Endodermal cell (in vitro differentiated cells): Measurements from ENCODE around the gene SELENON. TPM values are rescaled to one million over a fixed set of nuclear protein-coding genes. Genes with fewer than 3 reads are reported as not detected.
A peak's percentile ranks its signal among the peaks of the same experiment; 100 is the strongest.

Experiments
- DNase-seq: peaks from one replicate; pipeline ENCODE4 v3.0.0-alpha.2; 2017
- H3K27ac ChIP-seq: 2 replicates; pipeline ENCODE4 v1.5.1; 2013; ENCODE audit warnings: mild to moderate bottlenecking, low read depth, low read length, moderate library complexity
- H3K27me3 ChIP-seq: 2 replicates; pipeline ENCODE4 v1.6.1; 2013; ENCODE audit warnings: mild to moderate bottlenecking, low read length, moderate library complexity; ENCODE audit not compliant: insufficient read depth, control insufficient read depth, poor library complexity, severe bottlenecking
- H3K36me3 ChIP-seq: 2 replicates; pipeline ENCODE4 v1.7.0; 2013; ENCODE audit warnings: mild to moderate bottlenecking, low read length, moderate library complexity; ENCODE audit not compliant: control insufficient read depth, insufficient read depth
- H3K4me1 ChIP-seq: one replicate; pipeline ENCODE4 v1.7.0; 2013; ENCODE audit warnings: low read length; ENCODE audit not compliant: control insufficient read depth, insufficient read depth
- H3K4me3 ChIP-seq: 2 replicates; pipeline ENCODE4 v1.5.1; 2013; ENCODE audit warnings: mild to moderate bottlenecking, low read length, moderate library complexity
- H3K9ac ChIP-seq: 2 replicates; pipeline ENCODE4 v1.6.1; 2013; ENCODE audit warnings: mild to moderate bottlenecking, low read length, moderate library complexity; ENCODE audit not compliant: poor library complexity, severe bottlenecking; ENCODE audit errors: extremely low read depth
- H3K9me3 ChIP-seq: 2 replicates; pipeline ENCODE4 v1.6.1; 2013; ENCODE audit warnings: mild to moderate bottlenecking, low read length, moderate library complexity; ENCODE audit not compliant: control insufficient read depth
- H3K27ac Mint-ChIP-seq: 2 replicates; pipeline ENCODE4 v1.8.0; 2020; ENCODE audit warnings: mixed read lengths
- H3K27me3 Mint-ChIP-seq: 2 replicates; pipeline ENCODE4 v1.8.0; 2021; ENCODE audit warnings: mild to moderate bottlenecking, mixed read lengths; ENCODE audit not compliant: insufficient read depth
- H3K36me3 Mint-ChIP-seq: 2 replicates; pipeline ENCODE4 v1.8.0; 2020; ENCODE audit warnings: low read depth, mixed read lengths
- H3K4me1 Mint-ChIP-seq: 2 replicates; pipeline ENCODE4 v1.8.0; 2020; ENCODE audit warnings: mixed read lengths
- H3K4me3 Mint-ChIP-seq: 2 replicates; pipeline ENCODE4 v1.8.0; 2020; ENCODE audit warnings: mild to moderate bottlenecking, moderate library complexity, mixed read lengths
- H3K9me3 Mint-ChIP-seq: 2 replicates; pipeline ENCODE4 v1.8.0; 2020; ENCODE audit warnings: mild to moderate bottlenecking, mixed read lengths
- WGBS, 2 experiments: methylation state at CpG; one replicate each; pipeline versions ENCODE4 v1.1.5 to v1.1.7; 2013; ENCODE audit warnings: missing lambda C conversion rate in 2 of 2, mixed read lengths in 1 of 2; ENCODE audit not compliant: insufficient coverage in 1 of 2, insufficient read length in 1 of 2; 5-methylcytosine and 5-hydroxymethylcytosine counted together
- total RNA-seq, 2 donors: library from RNA; stranded (reverse); fragmentation: NEBNext Ultra II Directional in 1 of 2; extraction: Animal tissue kit (Norgen Biotek cat#: 25700) in 1 of 2; gene quantifications; 2 replicates in 1 of 2; 3 replicates in 1 of 2; pipeline ENCODE4 v1.2.1, GENCODE V29; 2021
- TF ChIP-seq, protein P1 (sequence below): fragments of 200-600 bp; sonication (generic); conservative IDR thresholded peaks from 2 replicates; pipeline ENCODE4 v1.5.0; 2021; ENCODE audit warnings: antibody characterized with exemption, mild to moderate bottlenecking

Gene SELENON
- total RNA-seq, 2 donors from 2014 or later, result 91.2 to 93.3 TPM

DNA sequence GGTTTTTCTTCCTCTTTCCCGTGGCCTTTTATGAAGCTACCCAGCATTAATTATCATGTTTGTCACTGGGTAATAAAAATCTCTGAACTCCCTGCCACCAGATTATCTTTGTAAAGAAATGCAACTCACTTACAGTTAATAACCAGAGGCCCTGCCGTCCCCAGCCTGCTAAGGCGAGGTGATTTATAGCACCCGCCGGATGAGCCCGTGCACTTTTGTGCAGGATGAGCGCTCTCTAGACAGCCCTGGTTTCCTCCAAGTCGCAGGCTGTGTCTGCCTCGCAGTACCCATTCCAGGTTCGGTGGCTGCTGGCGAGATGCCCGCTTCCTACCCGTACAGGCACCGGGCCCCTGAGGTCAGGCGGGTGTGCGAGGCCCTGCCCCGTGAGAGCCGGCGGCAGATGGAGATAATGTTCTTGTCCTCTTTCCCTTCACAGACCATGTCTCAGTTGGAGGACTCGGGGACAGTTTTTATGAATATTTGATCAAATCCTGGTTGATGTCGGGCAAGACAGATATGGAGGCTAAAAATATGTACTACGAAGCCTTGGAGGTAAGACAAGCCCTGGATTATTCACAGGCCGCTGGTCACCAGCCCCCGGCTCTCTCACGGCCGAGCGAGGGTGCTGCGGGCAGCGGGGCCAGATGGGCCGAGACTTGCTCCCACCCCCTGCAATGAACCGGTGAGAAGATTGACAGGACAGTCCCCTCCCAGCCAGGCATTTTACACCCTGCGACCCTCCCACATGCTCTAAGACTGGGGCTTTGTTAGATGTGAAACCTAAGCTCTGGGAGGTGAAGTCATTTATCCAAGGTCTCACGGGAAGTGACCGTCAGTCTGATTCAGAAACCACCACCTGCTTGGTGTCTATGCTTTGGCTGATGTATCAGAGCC, 28.5 kb upstream of the SELENON start:
- no peaks in the 10 kb centered on the region for H3K27me3 ChIP-seq
- Mint-ChIP-seq H3K27me3 (no peaks in the 10 kb centered on the region), H3K9me3 (no peaks in the 10 kb centered on the region), H3K27ac (peak overlapping the region; percentile 77), H3K4me1 (peaks cover 43% of the 10 kb centered on the region), H3K36me3 (no peaks in the 10 kb centered on the region), H3K4me3 (no peak overlapping the region)
- H3K4me3 ChIP-seq, result no peak overlapping the region
- 82 to 85% methylated on average over 23 to 34 of the region's 34 CpGs for WGBS, 2 experiments
- H3K27ac ChIP-seq, result peak overlapping the region; percentile 90
- H3K9ac ChIP-seq, result no peak overlapping the region
- TF ChIP-seq, protein P1, sequence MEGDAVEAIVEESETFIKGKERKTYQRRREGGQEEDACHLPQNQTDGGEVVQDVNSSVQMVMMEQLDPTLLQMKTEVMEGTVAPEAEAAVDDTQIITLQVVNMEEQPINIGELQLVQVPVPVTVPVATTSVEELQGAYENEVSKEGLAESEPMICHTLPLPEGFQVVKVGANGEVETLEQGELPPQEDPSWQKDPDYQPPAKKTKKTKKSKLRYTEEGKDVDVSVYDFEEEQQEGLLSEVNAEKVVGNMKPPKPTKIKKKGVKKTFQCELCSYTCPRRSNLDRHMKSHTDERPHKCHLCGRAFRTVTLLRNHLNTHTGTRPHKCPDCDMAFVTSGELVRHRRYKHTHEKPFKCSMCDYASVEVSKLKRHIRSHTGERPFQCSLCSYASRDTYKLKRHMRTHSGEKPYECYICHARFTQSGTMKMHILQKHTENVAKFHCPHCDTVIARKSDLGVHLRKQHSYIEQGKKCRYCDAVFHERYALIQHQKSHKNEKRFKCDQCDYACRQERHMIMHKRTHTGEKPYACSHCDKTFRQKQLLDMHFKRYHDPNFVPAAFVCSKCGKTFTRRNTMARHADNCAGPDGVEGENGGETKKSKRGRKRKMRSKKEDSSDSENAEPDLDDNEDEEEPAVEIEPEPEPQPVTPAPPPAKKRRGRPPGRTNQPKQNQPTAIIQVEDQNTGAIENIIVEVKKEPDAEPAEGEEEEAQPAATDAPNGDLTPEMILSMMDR, result no peak
- peak; percentile 80 for DNase-seq
- no peaks in the 10 kb centered on the region for H3K9me3 ChIP-seq
- H3K4me1 ChIP-seq, result peaks cover 9% of the 10 kb centered on the region
- no peaks in the 10 kb centered on the region for H3K36me3 ChIP-seq

- peak overlapping the region; percentile 90 for H3K27ac ChIP-seq
Observed at GRCh38 chr1:25772164-25772563, 27.8 kb upstream of the SELENON start.

DNA sequence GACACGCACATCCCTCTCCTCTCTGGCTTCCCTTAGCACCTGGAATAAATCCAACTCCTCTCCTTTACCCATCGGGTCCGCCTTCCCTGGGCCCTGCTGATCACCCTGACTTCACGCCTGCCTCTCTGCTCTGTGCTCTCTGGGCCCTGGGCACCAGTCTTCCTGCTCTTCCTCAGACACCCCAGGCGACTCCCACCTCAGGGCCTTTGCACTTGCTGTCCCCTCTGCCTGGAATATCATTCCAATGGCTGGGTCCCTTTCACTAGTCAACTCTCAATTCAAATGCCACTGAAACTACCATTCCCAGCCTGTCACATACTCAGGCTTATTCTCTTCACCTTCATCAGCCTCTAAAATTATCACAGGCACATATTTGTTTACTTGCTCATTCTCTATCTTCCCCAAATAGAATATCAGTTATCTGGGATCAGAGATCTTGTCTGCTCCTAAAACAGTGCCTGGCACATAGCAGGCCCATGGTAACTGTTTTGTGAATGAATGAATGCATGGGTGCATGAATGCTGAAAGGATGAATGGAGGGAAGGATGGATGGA, 27.2 kb upstream of the SELENON start:
- DNase-seq, result no peak
- Histone ChIP-seq H3K36me3 (no peaks in the 10 kb centered on the region), H3K9me3 (no peaks in the 10 kb centered on the region), H3K27me3 (no peaks in the 10 kb centered on the region), H3K4me3 (no peak overlapping the region), H3K27ac (no peak overlapping the region), H3K4me1 (peaks cover 9% of the 10 kb centered on the region), H3K9ac (no peak overlapping the region)
- WGBS, 2 experiments, result 95 to 96% methylated on average over 5 of the region's 5 CpGs
- Mint-ChIP-seq H3K9me3 (no peaks in the 10 kb centered on the region), H3K36me3 (no peaks in the 10 kb centered on the region), H3K4me1 (peaks cover 43% of the 10 kb centered on the region), H3K27ac (no peak overlapping the region), H3K4me3 (no peak overlapping the region), H3K27me3 (no peaks in the 10 kb centered on the region)
- TF ChIP-seq, protein P1, result no peak

More at GRCh38 chr1:25772164-25772563, 27.8 kb upstream of the SELENON start:
- no peak for DNase-seq
- Histone ChIP-seq H3K4me1 (peaks cover 9% of the 10 kb centered on the region), H3K9me3 (no peaks in the 10 kb centered on the region), H3K36me3 (no peaks in the 10 kb centered on the region), H3K27me3 (no peaks in the 10 kb centered on the region), H3K4me3 (no peak overlapping the region), H3K9ac (no peak overlapping the region)
- H3K36me3 Mint-ChIP-seq, result no peaks in the 10 kb centered on the region
- TF ChIP-seq, protein P1, result no peak
- peak overlapping the region; percentile 77 for H3K27ac Mint-ChIP-seq
- no peaks in the 10 kb centered on the region for H3K27me3 Mint-ChIP-seq
- WGBS, 2 experiments, result 97 to 100% methylated on average over 3 to 5 of the region's 5 CpGs
- H3K4me1 Mint-ChIP-seq, result peaks cover 43% of the 10 kb centered on the region
- no peak overlapping the region for H3K4me3 Mint-ChIP-seq
- no peaks in the 10 kb centered on the region for H3K9me3 Mint-ChIP-seq
